GM18870 (cell line): ENCODE measurements around the gene PPP1R18.
"Not testable (repeated sequence)": the region's sequence is repeated elsewhere in the genome, so short reads cannot be mapped to it uniquely, and the experiment has no call there.

Source experiments
- ATAC-seq: cut with Tn5 transposase; IDR thresholded peaks from one replicate; pipeline ENCODE4 v1.9.1; 2021; ENCODE audit warnings: moderate library complexity; ENCODE audit not compliant: unreplicated experiment

PPP1R18 gene

DNA sequence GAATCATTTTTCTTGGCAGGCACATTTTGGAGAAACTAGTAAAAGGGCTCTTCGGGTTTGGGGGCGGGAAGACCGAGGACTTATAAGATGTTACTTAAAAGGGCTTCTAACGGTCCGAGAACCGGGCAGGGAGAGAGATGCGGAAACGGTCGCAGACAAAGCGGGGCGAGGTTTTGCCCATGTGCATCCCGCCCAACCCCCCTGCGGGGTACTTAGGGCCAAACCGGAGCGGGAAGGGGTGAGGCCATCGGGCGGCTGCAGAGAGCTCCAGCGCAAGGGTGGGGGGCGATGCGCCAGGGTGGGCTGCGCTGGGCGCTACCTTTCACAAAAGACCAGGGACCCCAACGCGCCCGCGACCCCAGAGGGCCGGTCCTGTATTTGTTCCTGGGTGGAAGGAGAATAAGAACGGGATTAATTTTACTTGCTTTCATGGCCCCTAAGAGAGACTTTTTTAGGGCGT, 34.3 kb upstream of the PPP1R18 start:
- ATAC-seq, result no peak

DNA sequence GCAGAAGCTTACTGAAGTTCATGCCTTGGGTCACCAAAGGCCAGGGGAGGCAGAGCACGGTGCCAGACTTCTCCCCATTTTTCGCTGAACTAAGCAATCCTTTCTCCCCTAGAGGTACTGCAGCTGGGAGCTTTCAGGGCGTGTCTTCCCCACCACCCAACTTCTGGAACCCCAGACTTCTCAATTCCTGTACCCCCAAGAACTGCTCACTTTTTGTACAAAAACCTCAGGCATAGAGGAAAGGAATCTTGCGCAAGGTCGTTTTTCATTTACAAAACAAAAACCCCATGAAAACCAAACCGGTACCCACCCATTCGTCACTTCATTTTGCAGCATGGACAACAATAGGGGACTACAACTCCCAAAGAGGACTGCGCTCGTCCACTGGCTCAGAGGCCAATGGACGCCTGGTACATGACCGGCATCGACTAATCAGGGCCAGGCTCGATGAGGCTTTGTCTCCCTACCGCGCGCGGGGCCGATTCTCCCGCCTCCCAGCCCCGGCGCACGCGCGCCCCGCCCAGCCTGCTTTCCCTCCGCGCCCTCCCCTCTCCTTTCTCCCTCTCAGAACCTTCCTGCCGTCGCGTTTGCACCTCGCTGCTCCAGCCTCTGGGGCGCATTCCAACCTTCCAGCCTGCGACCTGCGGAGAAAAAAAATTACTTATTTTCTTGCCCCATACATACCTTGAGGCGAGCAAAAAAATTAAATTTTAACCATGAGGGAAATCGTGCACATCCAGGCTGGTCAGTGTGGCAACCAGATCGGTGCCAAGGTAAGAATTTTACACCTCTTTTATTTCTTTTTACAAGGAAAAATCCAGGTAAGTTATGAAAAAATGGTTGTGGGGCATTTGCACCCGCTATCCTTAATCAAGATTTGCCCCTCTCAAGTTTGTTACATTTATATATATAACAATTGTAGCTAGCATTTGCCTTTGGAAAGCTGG, 33.6 kb upstream of the PPP1R18 start, which contains the start of gene TUBB:
Gene TUBB, plus strand, starts transcription at position 562 of the 947 bp plus-strand sequence. Its CDS starts 155 bp downstream, at position 717.
- peak; percentile 25 for ATAC-seq

- no peak for ATAC-seq
These were observed 32.9 kb upstream of the PPP1R18 start for GRCh38 chr6:30719356-30719755.

- not testable (repeated sequence) for ATAC-seq
These were observed 31.6 kb upstream of the PPP1R18 start for GRCh38 chr6:30717845-30718720.

- peak; percentile 72 for ATAC-seq
These were observed 30.8 kb upstream of the PPP1R18 start, which contains the start of gene MDC1 for GRCh38 chr6:30717129-30717844. MDC1 (minus strand) TSS chr6:30717281; CDS start chr6:30715175, 2,106 bp downstream.

- no peak for ATAC-seq
These were observed 30.4 kb upstream of the PPP1R18 start for GRCh38 chr6:30716879-30717128.

DNA sequence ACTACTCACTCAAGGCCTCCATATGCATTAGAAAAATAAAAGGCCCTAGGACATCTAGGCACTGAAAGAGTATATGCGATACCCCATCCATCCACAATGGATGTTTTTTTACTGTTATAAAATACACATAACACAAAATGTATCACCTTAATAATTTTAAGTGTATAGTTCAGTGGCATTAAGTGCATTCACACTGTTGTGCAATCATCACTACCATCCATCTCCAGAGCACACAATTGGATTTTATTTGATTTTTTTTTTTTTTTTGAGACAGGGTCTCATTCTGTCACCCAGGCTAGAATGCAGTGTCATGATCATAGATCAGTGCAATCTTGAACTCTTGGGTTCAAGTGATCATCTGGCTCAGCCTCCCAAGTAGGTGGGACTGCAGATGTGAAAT, 27.8 kb upstream of the PPP1R18 start:
- ATAC-seq, result no peak

DNA sequence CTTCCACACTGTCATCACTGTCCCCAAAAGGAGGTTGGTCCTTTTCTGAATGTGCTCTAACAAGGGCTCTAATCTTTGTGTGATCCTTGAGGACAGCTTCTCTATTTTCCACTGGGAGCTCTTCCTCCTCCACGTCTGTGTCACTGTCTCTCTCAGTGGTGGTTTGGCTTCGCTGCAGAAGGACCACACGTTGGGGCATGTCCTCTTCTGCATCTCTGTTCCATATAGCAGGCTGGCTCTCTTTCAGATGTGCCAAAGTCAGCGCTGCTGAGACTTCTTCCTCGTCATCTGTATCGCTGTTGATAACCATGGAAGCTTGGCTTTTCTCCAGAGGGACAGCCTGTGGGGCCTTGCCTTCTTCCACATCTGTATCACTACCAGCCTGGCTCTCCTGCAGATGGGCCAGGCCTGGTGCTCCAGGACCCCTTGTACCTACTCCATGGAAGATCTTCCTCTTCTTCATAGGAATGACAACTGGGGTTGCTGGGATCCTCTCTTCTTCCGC, 26.0 kb upstream of the PPP1R18 start:
- no peak for ATAC-seq

DNA sequence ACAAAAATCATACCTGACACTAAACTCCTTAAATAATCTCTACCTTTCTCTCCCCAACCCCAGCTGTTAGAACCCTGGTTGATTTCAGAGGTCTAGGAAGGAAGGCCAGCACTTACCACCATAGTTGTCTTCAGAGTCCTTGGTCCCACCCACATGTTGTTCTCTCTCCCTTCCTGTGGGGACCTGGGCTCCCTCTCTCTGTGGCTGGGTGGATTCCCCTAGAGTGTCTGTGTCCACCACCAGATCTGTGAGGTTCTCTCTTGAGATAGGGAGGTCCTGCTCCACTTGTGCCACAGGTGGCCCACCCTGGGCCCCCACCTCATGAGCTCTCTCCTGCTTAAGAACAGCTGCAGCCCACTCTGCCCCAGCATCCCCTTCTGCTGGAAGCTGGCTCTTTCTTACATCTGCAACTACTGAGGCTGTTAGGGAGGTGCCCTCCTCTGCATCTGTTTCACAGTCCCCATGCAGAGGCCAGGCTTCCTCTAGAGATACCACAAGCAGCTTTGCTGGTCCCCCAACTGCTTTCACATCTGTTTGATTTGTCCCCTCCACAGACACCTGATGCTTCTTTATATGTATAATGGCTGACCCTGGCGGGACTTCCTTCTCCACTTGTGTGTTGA, 25.4 kb upstream of the PPP1R18 start:
- ATAC-seq, result no peak

DNA sequence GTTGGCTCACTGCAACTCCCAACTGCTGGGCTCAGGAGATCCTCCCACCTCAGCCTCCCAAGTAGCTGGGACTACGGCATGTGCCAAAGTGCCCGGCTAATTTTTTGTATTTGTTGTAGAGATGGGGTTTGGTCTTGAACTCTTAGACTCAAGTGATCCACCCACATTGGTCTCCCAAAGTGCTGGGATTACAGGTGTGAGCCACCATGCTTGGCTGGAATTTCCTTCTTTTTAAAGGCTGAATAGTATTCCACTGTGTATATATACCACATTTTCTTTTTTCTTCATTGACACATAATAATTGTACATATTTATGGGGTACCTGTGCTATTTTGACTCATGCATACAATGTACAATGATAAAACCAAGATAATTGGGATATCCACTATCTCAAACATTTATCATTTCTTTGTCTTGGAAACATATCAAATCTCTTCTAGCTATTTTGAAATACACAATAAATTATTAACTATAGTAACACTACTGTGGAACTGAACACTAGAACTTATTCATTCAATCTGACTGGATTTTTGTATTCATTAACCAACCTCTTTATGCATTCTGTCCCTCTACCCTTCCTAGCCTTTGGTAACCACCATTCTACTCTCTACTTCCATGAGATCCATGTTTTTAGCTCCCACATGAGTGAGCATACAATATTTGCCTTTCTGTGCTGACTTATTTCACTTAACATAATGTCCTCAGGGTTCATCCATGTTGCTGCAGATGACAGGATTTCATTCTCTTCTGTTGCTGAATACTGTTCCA, 22.8 kb upstream of the PPP1R18 start:
- ATAC-seq, result no peak

DNA sequence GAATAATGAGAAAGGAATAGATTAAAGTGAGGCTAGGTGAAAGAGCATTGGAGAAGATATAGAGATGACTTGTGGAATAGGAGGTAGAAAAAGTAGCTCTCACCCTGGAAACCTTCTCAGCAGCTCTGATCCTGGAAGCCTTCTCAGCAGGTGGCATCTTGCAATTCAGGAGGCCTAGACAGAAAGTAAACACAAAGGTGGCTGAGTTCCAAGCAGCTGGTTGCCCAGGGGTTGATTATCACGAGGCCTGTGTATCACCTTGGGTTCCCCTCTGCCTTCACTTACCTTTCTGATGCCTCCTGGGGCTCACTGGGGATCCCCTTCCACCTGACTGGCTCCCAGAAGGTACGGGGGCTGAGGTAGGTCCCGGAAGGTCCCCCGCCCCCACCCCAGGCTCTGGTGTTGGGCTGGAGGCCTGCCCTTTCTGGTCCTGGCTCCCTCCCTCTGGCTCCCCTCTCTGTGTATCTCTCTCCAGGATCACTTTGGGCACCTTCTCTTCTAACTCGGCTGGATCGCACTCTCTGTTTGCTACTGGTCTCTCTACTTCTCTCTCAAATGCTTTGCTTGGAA, 20.9 kb upstream of the PPP1R18 start:
- ATAC-seq, result no peak

DNA sequence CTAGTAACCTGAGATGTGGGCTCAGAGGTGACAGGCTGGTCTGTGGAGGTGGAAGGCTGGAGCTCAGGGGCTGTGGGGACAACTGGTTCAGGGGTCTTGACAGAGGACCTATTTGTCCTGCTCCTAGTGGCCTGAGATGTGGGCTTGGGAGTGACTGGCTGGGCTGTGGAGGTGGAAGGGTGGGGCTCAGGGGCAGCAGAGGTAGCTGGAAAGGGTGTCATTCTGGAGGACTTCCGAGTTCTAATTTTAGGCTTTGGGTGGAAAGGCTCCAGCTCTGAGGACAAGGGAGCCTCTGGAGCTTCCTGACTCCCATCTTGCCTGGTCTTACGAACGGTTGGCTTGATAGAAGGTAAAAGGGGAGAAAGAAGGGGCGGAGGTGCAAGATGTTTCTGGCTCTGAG, 19.2 kb upstream of the PPP1R18 start:
- ATAC-seq, result no peak

DNA sequence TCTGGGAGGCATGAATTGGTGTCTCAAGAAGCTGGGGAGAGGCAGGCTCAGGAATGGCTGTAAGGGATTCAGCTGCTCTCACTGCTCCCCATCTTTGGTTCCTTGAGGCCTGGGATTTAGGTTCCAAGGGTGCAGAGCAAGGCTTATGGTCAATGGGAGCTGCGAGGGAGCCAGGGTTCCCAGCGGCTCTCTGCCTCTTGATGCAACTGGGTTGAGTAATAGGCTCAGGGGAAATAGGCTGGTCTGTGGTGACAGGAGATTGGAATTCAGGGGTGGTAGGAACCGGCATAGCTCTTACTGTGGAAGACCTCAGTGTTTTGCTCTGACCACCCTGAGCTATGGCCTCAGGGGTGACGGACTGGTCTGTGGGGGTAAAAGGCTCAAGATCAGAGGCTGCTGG, 17.4 kb upstream of the PPP1R18 start:
- ATAC-seq, result no peak

DNA sequence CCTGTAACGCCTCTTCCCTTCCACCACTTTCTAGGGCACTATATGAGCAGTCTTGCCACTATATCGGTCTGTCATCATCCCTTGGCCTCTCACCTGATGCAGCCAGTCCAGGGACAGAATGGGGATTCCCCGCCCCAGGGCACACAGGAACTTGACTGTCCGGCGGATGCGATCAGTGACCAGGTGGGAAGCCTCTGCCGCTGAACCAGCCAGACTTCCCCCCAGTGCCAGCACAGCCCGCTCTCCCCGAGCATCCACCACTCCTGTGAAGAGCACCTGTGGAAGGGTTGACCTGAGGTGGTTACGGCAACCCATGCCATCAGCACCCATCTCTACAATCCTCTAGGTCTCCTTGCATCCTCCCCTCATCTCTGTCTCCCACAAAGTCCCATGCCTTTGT, 16.6 kb upstream of the PPP1R18 start:
- no peak for ATAC-seq

DNA sequence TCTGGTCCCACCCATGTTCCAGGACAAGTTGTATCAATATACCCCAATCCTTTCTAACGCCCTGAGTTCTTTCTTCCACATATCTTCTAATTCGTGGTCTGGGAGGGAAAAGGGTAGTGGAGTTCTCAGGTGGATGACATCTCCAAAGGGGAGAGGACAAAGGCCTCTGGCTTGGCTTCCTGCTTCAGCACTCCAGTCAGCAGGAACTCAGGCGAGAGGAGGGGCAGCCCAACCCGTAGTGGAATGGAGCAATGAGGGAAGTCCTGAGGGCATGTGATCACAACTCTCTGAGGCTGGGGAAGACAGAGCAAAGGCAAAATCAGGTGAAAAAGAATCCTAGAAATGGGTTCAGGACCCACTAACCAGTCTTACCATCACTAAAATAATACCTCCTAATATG, 13.9 kb upstream of the PPP1R18 start:
- ATAC-seq, result no peak

DNA sequence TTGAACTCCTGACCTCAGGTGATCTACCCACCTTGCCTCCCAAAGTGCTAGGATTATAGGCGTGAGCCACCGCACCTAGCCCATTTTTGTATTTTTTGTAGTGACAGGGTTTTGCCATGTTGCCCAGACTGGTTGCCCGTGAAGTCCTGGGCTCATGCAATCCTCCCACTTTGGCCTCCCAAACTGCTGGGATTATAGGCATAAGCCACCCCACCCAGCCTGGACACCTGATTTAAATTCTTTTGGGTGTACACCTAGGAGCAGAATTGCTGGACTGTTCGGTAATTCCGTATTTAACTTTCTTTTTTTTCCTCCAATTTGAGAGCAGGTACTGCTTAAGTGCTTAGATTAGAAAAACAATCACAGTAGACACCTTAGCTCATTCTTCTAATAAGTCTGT, 10.0 kb upstream of the PPP1R18 start:
- no peak for ATAC-seq

- ATAC-seq, result no peak
These were observed 4.9 kb upstream of the PPP1R18 start for GRCh38 chr6:30691208-30691847.

- ATAC-seq, result no peak
These were observed 4.2 kb upstream of the PPP1R18 start, which contains the start of gene NRM for GRCh38 chr6:30690403-30691207. NRM (minus strand) TSS chr6:30690984; CDS start chr6:30690974, 10 bp downstream.
